H1 (cell line): ENCODE results near the gene CTNNA3. TPM values are rescaled to one million over a fixed set of nuclear protein-coding genes. Genes with fewer than 3 reads are reported as not detected.

ENCODE experiments used
- ASH2L ChIP-seq: fragments of 200-600, 300-600 bp; sonication (generic); IDR thresholded peaks from one replicate; pipeline ENCODE4 v1.7.1; 2017; ENCODE audit warnings: low read length
- CBX5 ChIP-seq: fragments of 300-800, 300-1000 bp; sonication (generic); IDR thresholded peaks from 2 replicates; pipeline ENCODE4 v1.7.1; 2016; ENCODE audit warnings: antibody characterized with exemption, low read length, low read depth
- CHD1 ChIP-seq: IDR thresholded peaks from 2 replicates; pipeline ENCODE4 v1.6.1; 2012; ENCODE audit warnings: low read depth, low read length, improper control_type of control experiment
- CHD7 ChIP-seq: fragments of 300-600 bp; sonication (generic); IDR thresholded peaks from 2 replicates; pipeline ENCODE4 v1.7.1; 2012; ENCODE audit warnings: low read length, moderate library complexity, mild to moderate bottlenecking, inconsistent platforms; ENCODE audit not compliant: insufficient replicate concordance
- CREB1 ChIP-seq: IDR thresholded peaks from 2 replicates; pipeline ENCODE4 v1.6.1; 2012; ENCODE audit warnings: inconsistent platforms
- HDAC6 ChIP-seq: IDR thresholded peaks from one replicate; pipeline ENCODE4 v1.7.1; 2012; ENCODE audit warnings: low read depth, mild to moderate bottlenecking, inconsistent platforms, low read length, moderate library complexity
- RAD21 ChIP-seq, 2 experiments: IDR thresholded peaks in 1 of 2; conservative IDR thresholded peaks in 1 of 2; 2 replicates each; pipeline ENCODE4 v1.6.1; 2011; ENCODE audit warnings: low read depth in 2 of 2, low read length in 2 of 2, improper control_type of control experiment in 1 of 2, inconsistent platforms in 1 of 2, mild to moderate bottlenecking in 1 of 2, moderate library complexity in 1 of 2
- RBBP5 ChIP-seq: IDR thresholded peaks from 2 replicates; pipeline ENCODE4 v1.7.1; 2012; ENCODE audit warnings: low read depth, mild to moderate bottlenecking, inconsistent platforms, low read length, moderate library complexity, borderline replicate concordance
- SUZ12 ChIP-seq: fragments of 200-600 bp; sonication (generic); IDR thresholded peaks from 2 replicates; pipeline ENCODE4 v1.6.1; 2012; ENCODE audit warnings: mild to moderate bottlenecking, inconsistent platforms, low read length, moderate library complexity, mixed read lengths
- TAF1 ChIP-seq: IDR thresholded peaks from 2 replicates; pipeline ENCODE4 v1.6.1; 2011; ENCODE audit warnings: mild to moderate bottlenecking, low read depth, low read length
- TBP ChIP-seq: IDR thresholded peaks from 2 replicates; pipeline ENCODE4 v1.6.1; 2011; ENCODE audit warnings: low read depth, low read length, improper control_type of control experiment
- TCF12 ChIP-seq: IDR thresholded peaks from 2 replicates; pipeline ENCODE4 v1.6.1; 2011; ENCODE audit warnings: low read depth, mild to moderate bottlenecking, low read length
- TEAD4 ChIP-seq: IDR thresholded peaks from 2 replicates; pipeline ENCODE4 v1.6.1; 2012; ENCODE audit warnings: low read depth, low read length, inconsistent platforms, mixed read lengths
- polyA plus RNA-seq, 7 experiments: library from polyadenylated mRNA; depleted of rRNA in 3 of 7; stranded (reverse) in 5 of 7; unstranded in 2 of 7; fragments of >200 nt in 5 of 7; fragments of 200-250 nt in 2 of 7; gene quantifications; 1 replicate in 5 of 7; 2 replicates in 1 of 7; 4 replicates in 1 of 7; pipeline versions ENCODE4 v1.2.1 to v1.2.3, GENCODE V29; 2011 to 2013; ENCODE audit warnings: missing spikeins in 2 of 7, mixed read lengths in 2 of 7
- total RNA-seq: library from RNA; stranded (reverse); fragmentation: NEBNext Ultra II Directional; extraction: Animal tissue kit (Norgen Biotek cat#: 25700); gene quantifications from 2 replicates; pipeline ENCODE4 v1.2.1, GENCODE V29; 2021

CTNNA3 gene
- total and polyA plus RNA-seq, 2 of the 8 experiments (the other 6 are each of a cell fraction or from before 2014, with no cell fraction given), result 1.3 to 1.5 TPM

- TF ChIP-seq CHD7 (no peak), RBBP5 (no peak), CREB1 (no peak), TAF1 (no peak), TEAD4 (no peak), RAD21 (IDR thresholded peaks at IDR 0.05 in 1 of 2, conservative IDR thresholded peaks at IDR 0.05 in 1 of 2; ENCODE audit: low read depth in 2 of 2, low read length in 2 of 2) (no peak), TBP (no peak), CHD1 (no peak), CBX5 (no peak), TCF12 (no peak), ASH2L (no peak), SUZ12 (no peak), HDAC6 (no peak)
Measured at GRCh38 chr10:66307826-66308225, 1388.2 kb downstream of the CTNNA3 start (continued).
